Measurements from ENCODE around the gene CDH23. TPM values are rescaled to one million over a fixed set of nuclear protein-coding genes. Genes with fewer than 3 reads are reported as not detected.

The CDH23 gene
- total and polyA plus RNA-seq, 9 of the 15 experiments (the other 6 are each of a cell fraction or from before 2014, with no cell fraction given) = 0.18 to 1.2 (median 0.47) TPM

DNA sequence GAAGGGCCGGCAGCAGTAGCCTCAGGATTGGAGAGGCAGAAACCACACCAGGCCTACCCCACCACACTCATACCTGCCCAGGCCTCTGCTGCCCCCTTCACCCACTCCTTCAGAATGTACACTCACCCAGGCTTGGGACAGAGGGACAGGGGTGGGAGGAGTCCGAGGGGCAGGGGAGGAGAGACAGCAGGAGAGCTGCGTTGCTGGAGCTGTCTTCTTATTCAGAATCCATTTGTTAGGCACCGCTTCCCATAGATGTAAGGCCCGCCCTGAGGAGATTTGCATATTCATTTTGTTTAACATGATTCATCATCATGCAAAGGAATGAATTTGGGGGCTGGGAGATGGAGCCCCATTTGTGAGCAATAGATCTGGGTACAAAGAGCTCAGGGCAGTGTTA, 156.7 kb downstream of the CDH23 start:
- WGBS (ENCODE audit: insufficient coverage, low coverage, missing lambda C conversion rate) = 4% methylated on average over 5 of the region's 5 CpGs

More for the DNA sequence above, 156.7 kb downstream of the CDH23 start:
- ChIA-PET CTCF (ENCODE audit: low intra/inter-chr PET ratio) (interaction anchor here (0.7 kb wide), 1 partner anchor 860 kb away, joined by 3 read pairs; no protein-coding TSS in a partner anchor), POLR2A (interaction anchor here (0.6 to 0.8 kb wide), 3 partner anchors 9 to 63 kb away, joined by 3 to 5 read pairs (median 4); no protein-coding TSS in a partner anchor)
- no TSS peak for BruUV-seq (replicated peaks)
- FAIRE-seq (no peak), ATAC-seq (peak; percentile 37), DNase-seq (ENCODE audit: extremely low read depth in 1 of 4, low spot score in 3 of 4) (no peak)
- Histone ChIP-seq H3K9ac (ENCODE audit: insufficient read depth in 1 of 2, low read depth in 2 of 2, low read length in 2 of 2) (peak overlapping the region in 1 of 2 experiments; percentile 39; a peak in 2 of 4 replicates), H3K4me2 (ENCODE audit: insufficient read depth, low read length) (no peak overlapping the region), H3K4me1 (replicated peaks in 1 of 2; ENCODE audit: control insufficient read depth in 2 of 2, insufficient read depth in 2 of 2, low read length in 2 of 2) (peaks cover 0 to 4% of the 10 kb centered on the region in 2 experiments; a peak in 2 of 5 replicates), H3K79me2 (ENCODE audit: control insufficient read depth, insufficient read depth, low read length) (no peaks in the 10 kb centered on the region), H3K9me1 (ENCODE audit: control insufficient read depth, insufficient read depth, low read length) (no peaks in the 10 kb centered on the region), H3K4me3 (no peak overlapping the region), H3K27ac (ENCODE audit: extremely low read depth, low read depth, low read length) (no peak overlapping the region), H3K9me3 (replicated peaks; ENCODE audit: control insufficient read depth, insufficient read depth, low read depth, low read length) (no peaks in the 10 kb centered on the region), H3K36me3 (ENCODE audit: control insufficient read depth, insufficient read depth, low read length) (no peaks in the 10 kb centered on the region), H3K27me3 (ENCODE audit: control insufficient read depth in 2 of 2, insufficient read depth in 2 of 2, low read length in 2 of 2) (peaks cover 2 to 6% of the 10 kb centered on the region in 2 experiments; a peak in 1 of 5 replicates), H4K20me1 (replicated peaks; ENCODE audit: control insufficient read depth, insufficient read depth, low read length) (no peaks in the 10 kb centered on the region), H2AFZ (ENCODE audit: low read depth, low read length) (peak overlapping the region; percentile 28; the same call in 1 of the 2 replicates)
- in situ Hi-C loops (cut with MboI) (no loop called here), intact Hi-C loops (cut with micrococcal nuclease) (no loop called here)
- TF ChIP-seq ZNF76 (CRISPR knock-in tag; IDR thresholded peaks at IDR 0.05; ENCODE audit: borderline replicate concordance) = no peak
- TF ChIP-seq, protein P1, sequence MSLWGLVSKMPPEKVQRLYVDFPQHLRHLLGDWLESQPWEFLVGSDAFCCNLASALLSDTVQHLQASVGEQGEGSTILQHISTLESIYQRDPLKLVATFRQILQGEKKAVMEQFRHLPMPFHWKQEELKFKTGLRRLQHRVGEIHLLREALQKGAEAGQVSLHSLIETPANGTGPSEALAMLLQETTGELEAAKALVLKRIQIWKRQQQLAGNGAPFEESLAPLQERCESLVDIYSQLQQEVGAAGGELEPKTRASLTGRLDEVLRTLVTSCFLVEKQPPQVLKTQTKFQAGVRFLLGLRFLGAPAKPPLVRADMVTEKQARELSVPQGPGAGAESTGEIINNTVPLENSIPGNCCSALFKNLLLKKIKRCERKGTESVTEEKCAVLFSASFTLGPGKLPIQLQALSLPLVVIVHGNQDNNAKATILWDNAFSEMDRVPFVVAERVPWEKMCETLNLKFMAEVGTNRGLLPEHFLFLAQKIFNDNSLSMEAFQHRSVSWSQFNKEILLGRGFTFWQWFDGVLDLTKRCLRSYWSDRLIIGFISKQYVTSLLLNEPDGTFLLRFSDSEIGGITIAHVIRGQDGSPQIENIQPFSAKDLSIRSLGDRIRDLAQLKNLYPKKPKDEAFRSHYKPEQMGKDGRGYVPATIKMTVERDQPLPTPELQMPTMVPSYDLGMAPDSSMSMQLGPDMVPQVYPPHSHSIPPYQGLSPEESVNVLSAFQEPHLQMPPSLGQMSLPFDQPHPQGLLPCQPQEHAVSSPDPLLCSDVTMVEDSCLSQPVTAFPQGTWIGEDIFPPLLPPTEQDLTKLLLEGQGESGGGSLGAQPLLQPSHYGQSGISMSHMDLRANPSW (CRISPR knock-in tag; IDR thresholded peaks at IDR 0.05) = no peak
- TF ChIP-seq HNRNPUL1 (IDR thresholded peaks at IDR 0.05; ENCODE audit: low read length) = no peak
- TF ChIP-seq TAF9B (IDR thresholded peaks at IDR 0.05; ENCODE audit: partially characterized antibody) = no peak
- no peak for TF ChIP-seq KAT2B (IDR thresholded peaks at IDR 0.05; ENCODE audit: low read depth, low read length)
- TF ChIP-seq ERF (CRISPR knock-in tag; IDR thresholded peaks at IDR 0.05) = no peak
- TF ChIP-seq ZC3H4 (CRISPR knock-in tag; IDR thresholded peaks at IDR 0.05; ENCODE audit: borderline replicate concordance) = no peak
- no peak for TF ChIP-seq IRF2 (CRISPR knock-in tag; IDR thresholded peaks at IDR 0.05)
- no peak for TF ChIP-seq FOXA1 (IDR thresholded peaks at IDR 0.05; ENCODE audit: borderline replicate concordance)
- no peak for TF ChIP-seq HIVEP1 (CRISPR knock-in tag; IDR thresholded peaks at IDR 0.05)
- TF ChIP-seq CREBBP (IDR thresholded peaks at IDR 0.05; ENCODE audit: low read depth, low read length) = no peak
